DND-41 (cell line): Measurements from ENCODE around the gene HECW1.
A peak's percentile ranks its signal among the peaks of the same experiment; 100 is the strongest.

ENCODE experiments used
- ATAC-seq: fragments of 200-7000 bp; cut with Tn5 transposase; 3 replicates; pipeline ENCODE4 v1.9.1; 2021; ENCODE audit warnings: low read depth; ENCODE audit not compliant: insufficient read depth
- DNase-seq: peaks from one replicate; pipeline ENCODE4 v3.0.0-alpha.2; 2020
- H2AFZ ChIP-seq: 2 replicates; pipeline ENCODE4 v1.6.0; 2012; ENCODE audit warnings: low read depth, low read length
- H3K27ac ChIP-seq: 2 replicates; pipeline ENCODE4 v1.5.1; 2012; ENCODE audit warnings: low read length, inconsistent platforms
- H3K27me3 ChIP-seq: fragments of 200-600 bp; sonication (generic); 2 replicates; pipeline ENCODE4 v1.6.0; 2012; ENCODE audit warnings: low read length, mild to moderate bottlenecking, inconsistent platforms; ENCODE audit not compliant: insufficient read depth, poor library complexity
- H3K36me3 ChIP-seq: 2 replicates; pipeline ENCODE4 v1.5.1; 2012; ENCODE audit warnings: low read length, inconsistent platforms; ENCODE audit not compliant: insufficient read depth
- H3K4me1 ChIP-seq: 2 replicates; pipeline ENCODE4 v1.5.1; 2012; ENCODE audit warnings: mild to moderate bottlenecking, low read length; ENCODE audit not compliant: insufficient read depth
- H3K4me2 ChIP-seq: 2 replicates; pipeline ENCODE4 v1.6.0; 2012; ENCODE audit warnings: mild to moderate bottlenecking, moderate library complexity, low read length, inconsistent platforms; ENCODE audit not compliant: insufficient read depth
- H3K4me3 ChIP-seq, 2 experiments: fragments of 200-600 bp in 1 of 2; shearing (Covaris generic) in 1 of 2; 2 replicates each; pipeline ENCODE4 v1.5.1; 2012 to 2016; ENCODE audit warnings: inconsistent platforms in 2 of 2, low read length in 2 of 2, mild to moderate bottlenecking in 2 of 2, low read depth in 1 of 2, moderate library complexity in 1 of 2
- H3K79me2 ChIP-seq: 2 replicates; pipeline ENCODE4 v1.6.0; 2012; ENCODE audit warnings: low read length, inconsistent platforms; ENCODE audit not compliant: insufficient read depth
- H3K9ac ChIP-seq: 2 replicates; pipeline ENCODE4 v1.6.0; 2012; ENCODE audit warnings: low read depth, mild to moderate bottlenecking, inconsistent platforms, low read length, moderate library complexity
- H3K9me3 ChIP-seq: 2 replicates; pipeline ENCODE4 v1.5.1; 2012; ENCODE audit warnings: low read length, moderate library complexity, mild to moderate bottlenecking, inconsistent platforms; ENCODE audit not compliant: insufficient read depth, severe bottlenecking
- H4K20me1 ChIP-seq: 2 replicates; pipeline ENCODE4 v1.6.0; 2012; ENCODE audit warnings: low read length; ENCODE audit not compliant: insufficient read depth
- EZH2 ChIP-seq: IDR thresholded peaks from 3 replicates; pipeline ENCODE4 v1.6.1; 2012; ENCODE audit warnings: borderline replicate concordance, low read depth, mild to moderate bottlenecking, moderate library complexity, low read length, inconsistent platforms; ENCODE audit not compliant: severe bottlenecking
- TF ChIP-seq, protein P1 (sequence below): IDR thresholded peaks from 2 replicates; pipeline ENCODE4 v1.5.1; 2012; ENCODE audit warnings: borderline replicate concordance, low read length, moderate library complexity, mild to moderate bottlenecking; ENCODE audit not compliant: poor library complexity, severe bottlenecking; ENCODE audit errors: extremely low read depth

The HECW1 gene

DNA sequence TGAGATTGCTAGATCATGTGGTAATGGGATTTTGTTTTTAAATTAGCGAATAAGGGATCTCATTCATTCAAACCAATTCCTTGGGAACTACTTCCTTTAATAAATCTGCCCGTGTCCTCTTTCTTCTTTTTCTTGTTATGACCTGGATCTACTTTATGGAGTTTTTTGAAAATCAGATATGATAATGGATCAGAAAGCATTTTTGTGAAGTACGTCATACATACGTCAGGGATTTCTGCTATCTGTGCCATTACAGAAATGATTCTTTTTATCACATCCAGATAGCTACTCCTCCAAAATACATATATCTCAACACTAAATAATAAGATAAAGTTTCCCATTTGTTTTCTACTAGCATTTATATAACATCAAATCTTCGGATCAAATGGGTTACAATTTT lies 430.3 kb downstream of the HECW1 start:
- no peak for DNase-seq
- ATAC-seq = no peak
- Histone ChIP-seq H3K9me3 (no peaks in the 10 kb centered on the region), H4K20me1 (no peaks in the 10 kb centered on the region), H3K4me3 (no peak overlapping the region), H3K27me3 (no peaks in the 10 kb centered on the region), H2AFZ (no peak overlapping the region), H3K36me3 (no peaks in the 10 kb centered on the region), H3K4me1 (peaks cover 12% of the 10 kb centered on the region), H3K4me2 (no peak overlapping the region), H3K27ac (no peak overlapping the region), H3K79me2 (no peaks in the 10 kb centered on the region), H3K9ac (no peak overlapping the region)
- no peak for TF ChIP-seq EZH2
- TF ChIP-seq, protein P1, sequence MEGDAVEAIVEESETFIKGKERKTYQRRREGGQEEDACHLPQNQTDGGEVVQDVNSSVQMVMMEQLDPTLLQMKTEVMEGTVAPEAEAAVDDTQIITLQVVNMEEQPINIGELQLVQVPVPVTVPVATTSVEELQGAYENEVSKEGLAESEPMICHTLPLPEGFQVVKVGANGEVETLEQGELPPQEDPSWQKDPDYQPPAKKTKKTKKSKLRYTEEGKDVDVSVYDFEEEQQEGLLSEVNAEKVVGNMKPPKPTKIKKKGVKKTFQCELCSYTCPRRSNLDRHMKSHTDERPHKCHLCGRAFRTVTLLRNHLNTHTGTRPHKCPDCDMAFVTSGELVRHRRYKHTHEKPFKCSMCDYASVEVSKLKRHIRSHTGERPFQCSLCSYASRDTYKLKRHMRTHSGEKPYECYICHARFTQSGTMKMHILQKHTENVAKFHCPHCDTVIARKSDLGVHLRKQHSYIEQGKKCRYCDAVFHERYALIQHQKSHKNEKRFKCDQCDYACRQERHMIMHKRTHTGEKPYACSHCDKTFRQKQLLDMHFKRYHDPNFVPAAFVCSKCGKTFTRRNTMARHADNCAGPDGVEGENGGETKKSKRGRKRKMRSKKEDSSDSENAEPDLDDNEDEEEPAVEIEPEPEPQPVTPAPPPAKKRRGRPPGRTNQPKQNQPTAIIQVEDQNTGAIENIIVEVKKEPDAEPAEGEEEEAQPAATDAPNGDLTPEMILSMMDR = no peak

DNA sequence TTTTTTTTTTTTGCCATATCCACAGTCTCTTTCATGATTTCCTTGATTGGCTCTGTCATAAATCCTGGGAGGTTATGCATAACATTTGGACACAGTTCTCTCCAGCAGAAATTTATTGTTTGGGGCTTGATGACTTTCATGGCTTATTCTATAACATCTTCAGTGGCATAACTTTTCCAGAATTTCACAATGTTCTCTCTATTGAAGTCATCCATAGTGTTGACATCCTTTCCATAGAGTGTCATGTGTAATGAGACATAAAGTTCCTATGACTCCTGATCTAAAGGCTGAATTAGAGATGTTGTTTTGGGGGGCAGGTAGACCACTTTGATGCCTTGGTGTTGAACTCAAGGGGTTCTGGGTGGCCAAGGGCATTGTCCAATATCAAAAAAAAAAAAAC lies 433.8 kb downstream of the HECW1 start:
- H3K9me3 ChIP-seq = no peaks in the 10 kb centered on the region
- no peak overlapping the region for H3K9ac ChIP-seq
- H4K20me1 ChIP-seq = no peaks in the 10 kb centered on the region
- no peak overlapping the region for H3K4me2 ChIP-seq
- no peak overlapping the region for H3K27ac ChIP-seq
- H3K79me2 ChIP-seq = no peaks in the 10 kb centered on the region
- no peak for TF ChIP-seq EZH2
- TF ChIP-seq, protein P1 = no peak
- H2AFZ ChIP-seq = no peak overlapping the region
- peaks cover 4% of the 10 kb centered on the region for H3K4me1 ChIP-seq
- no peak overlapping the region for H3K4me3 ChIP-seq
- H3K27me3 ChIP-seq = no peaks in the 10 kb centered on the region
- no peaks in the 10 kb centered on the region for H3K36me3 ChIP-seq
- ATAC-seq (no peak), DNase-seq (no peak)

DNA sequence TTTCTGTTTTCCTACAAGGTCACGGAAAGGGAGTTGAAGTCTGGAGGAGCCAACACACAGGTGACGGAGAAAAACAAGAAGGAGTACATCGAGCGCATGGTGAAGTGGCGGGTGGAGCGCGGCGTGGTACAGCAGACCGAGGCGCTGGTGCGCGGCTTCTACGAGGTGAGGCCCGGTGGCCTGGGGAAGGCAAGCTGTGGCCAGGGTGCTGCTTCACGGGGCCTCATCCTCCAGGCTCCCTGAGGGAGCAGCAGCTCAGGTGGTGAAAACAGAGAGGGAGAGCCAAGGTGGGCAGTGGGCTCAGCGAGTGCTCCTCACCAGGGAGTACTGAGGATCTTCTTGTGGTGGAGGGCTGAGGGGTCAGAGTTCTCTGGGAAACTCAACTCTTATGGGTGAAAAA lies 438.0 kb downstream of the HECW1 start:
- TF ChIP-seq EZH2 = no peak
- TF ChIP-seq, protein P1 = no peak
- Histone ChIP-seq H3K27ac (peak overlapping the region; percentile 17; the same call in 1 of the 2 replicates), H3K36me3 (no peaks in the 10 kb centered on the region), H3K27me3 (no peaks in the 10 kb centered on the region), H3K9me3 (no peaks in the 10 kb centered on the region), H3K9ac (no peak overlapping the region), H3K4me2 (no peak overlapping the region), H3K4me1 (peaks cover 40% of the 10 kb centered on the region), H3K4me3 (no peak overlapping the region), H3K79me2 (no peaks in the 10 kb centered on the region), H2AFZ (no peak overlapping the region), H4K20me1 (no peaks in the 10 kb centered on the region)
- DNase-seq = peak; percentile 2
- no peak for ATAC-seq

DNA sequence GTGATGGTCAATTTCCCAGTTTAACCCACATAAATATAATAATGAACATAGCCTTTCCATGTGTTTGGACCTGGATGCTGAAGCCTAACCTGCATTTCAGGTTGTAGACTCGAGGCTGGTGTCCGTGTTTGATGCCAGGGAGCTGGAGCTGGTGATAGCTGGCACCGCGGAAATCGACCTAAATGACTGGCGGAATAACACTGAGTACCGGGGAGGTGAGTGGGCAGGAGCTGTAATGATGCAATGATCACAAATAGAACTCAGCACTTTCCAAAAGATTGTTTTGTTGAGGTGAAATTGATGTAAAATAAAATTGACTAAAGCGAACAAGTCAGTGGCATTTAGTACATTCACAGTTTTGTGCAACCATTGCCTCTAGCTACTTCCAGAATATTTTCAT lies 439.7 kb downstream of the HECW1 start:
- peaks cover 53% of the 10 kb centered on the region for H3K4me1 ChIP-seq
- ATAC-seq (no peak), DNase-seq (peak; percentile 1)
- no peak overlapping the region for H3K4me3 ChIP-seq
- H3K79me2 ChIP-seq = no peaks in the 10 kb centered on the region
- no peak overlapping the region for H3K9ac ChIP-seq
- no peaks in the 10 kb centered on the region for H3K9me3 ChIP-seq
- no peak overlapping the region for H2AFZ ChIP-seq
- peak overlapping the region; percentile 96 for H3K27ac ChIP-seq
- no peaks in the 10 kb centered on the region for H3K36me3 ChIP-seq
- TF ChIP-seq, protein P1 = no peak
- no peak for TF ChIP-seq EZH2
- no peaks in the 10 kb centered on the region for H3K27me3 ChIP-seq
- H3K4me2 ChIP-seq = no peak overlapping the region
- H4K20me1 ChIP-seq = no peaks in the 10 kb centered on the region
